Endothelial cell of umbilical vein (primary cell): ENCODE results near the gene B4GALNT4. TPM values are rescaled to one million over a fixed set of nuclear protein-coding genes. Genes with fewer than 3 reads are reported as not detected.

Experiments
- BruUV-seq: library from RNA; stranded (reverse); fragments of 400-500 nt; replicated peaks from 2 replicates; lab custom pipeline; 2021; lab: Mats Ljungman, UMichigan
- CTCF ChIA-PET: fragments of 300-600, 350-600 bp; sonication (Branson Sonifier 250); formaldehyde crosslinking; loops from one replicate; lab custom pipeline; 2021; ENCODE audit warnings: antibody characterized with exemption, inconsistent platforms; lab: Charles Lee
- POLR2A ChIA-PET: fragments of 300-600, 350-600 bp; sonication (Branson Sonifier 250); formaldehyde crosslinking; loops from one replicate; lab custom pipeline; 2021; ENCODE audit warnings: antibody characterized with exemption, inconsistent platforms; lab: Charles Lee
- DNase-seq: peaks from one replicate; pipeline ENCODE4 v3.0.0-alpha.2; 2011; ENCODE audit warnings: low read depth, low spot score
- FAIRE-seq: peaks from 2 replicates; lab custom pipeline; 2011; peaks lifted over from hg19 to GRCh38; lab: Jason Lieb, UNC
- H2AFZ ChIP-seq: 2 replicates; pipeline ENCODE4 v1.6.0; 2012; ENCODE audit warnings: low read depth, low read length, control low read depth, inconsistent platforms
- H3K27ac ChIP-seq: 2 replicates; pipeline ENCODE4 v1.5.1; 2011; ENCODE audit warnings: low read depth, mild to moderate bottlenecking, control low read depth, low read length, moderate library complexity; ENCODE audit not compliant: insufficient read depth
- H3K27me3 ChIP-seq, 2 experiments: 2 replicates each; pipeline versions ENCODE4 v1.6.0 to v1.6.1; 2011; ENCODE audit warnings: low read length in 2 of 2, mixed read lengths in 1 of 2; ENCODE audit not compliant: control insufficient read depth in 2 of 2, insufficient read depth in 2 of 2
- H3K36me3 ChIP-seq, 2 experiments: 2 replicates in 1 of 2; 3 replicates in 1 of 2; pipeline ENCODE4 v1.5.1; 2011; ENCODE audit warnings: low read length in 2 of 2, mild to moderate bottlenecking in 1 of 2, moderate library complexity in 1 of 2; ENCODE audit not compliant: control insufficient read depth in 2 of 2, insufficient read depth in 2 of 2; ENCODE audit errors: extremely low read depth in 1 of 2
- H3K4me1 ChIP-seq: 3 replicates; pipeline ENCODE4 v1.5.1; 2011; ENCODE audit warnings: mild to moderate bottlenecking, low read length; ENCODE audit not compliant: control insufficient read depth, insufficient read depth; ENCODE audit errors: extremely low read depth
- H3K4me2 ChIP-seq: 2 replicates; pipeline ENCODE4 v1.6.1; 2011; ENCODE audit warnings: low read length, control low read depth, mixed read lengths; ENCODE audit not compliant: insufficient read depth
- H3K4me3 ChIP-seq, 3 experiments: fragments of 200-600 bp in 1 of 3; sonication (generic), shearing (Covaris generic) in 1 of 3; replicated peaks in 1 of 3; 2 replicates each; pipeline ENCODE4 v1.5.1; 2011 to 2016; ENCODE audit warnings: control low read depth in 3 of 3, low read length in 3 of 3, mild to moderate bottlenecking in 2 of 3, inconsistent platforms in 1 of 3, low read depth in 1 of 3, moderate library complexity in 1 of 3; ENCODE audit not compliant: insufficient read depth in 1 of 3
- H3K79me2 ChIP-seq: 2 replicates; pipeline ENCODE4 v1.6.0; 2012; ENCODE audit warnings: low read length, inconsistent platforms; ENCODE audit not compliant: control insufficient read depth, insufficient read depth
- H3K9ac ChIP-seq: replicated peaks from 2 replicates; pipeline ENCODE3; 2011; ENCODE audit warnings: low read length, control low read depth; ENCODE audit not compliant: insufficient read depth; ENCODE audit errors: extremely low read depth
- H3K9me1 ChIP-seq: replicated peaks from 3 replicates; pipeline ENCODE4 v1.6.0; 2011; ENCODE audit warnings: mild to moderate bottlenecking, low read length; ENCODE audit not compliant: control insufficient read depth, insufficient read depth; ENCODE audit errors: extremely low read depth
- H3K9me3 ChIP-seq: replicated peaks from 2 replicates; pipeline ENCODE4 v1.5.1; 2012; ENCODE audit warnings: low read length, inconsistent platforms; ENCODE audit not compliant: control insufficient read depth, insufficient read depth
- H4K20me1 ChIP-seq: replicated peaks from 2 replicates; pipeline ENCODE3; 2011; ENCODE audit warnings: mild to moderate bottlenecking, low read length; ENCODE audit not compliant: control insufficient read depth, insufficient read depth; ENCODE audit errors: extremely low read depth
- CTCF ChIP-seq, 2 donors: IDR thresholded peaks; 1 replicate in 1 of 2; 2 replicates in 1 of 2; pipeline ENCODE4 v1.5.1; 2011; ENCODE audit warnings: low read length in 2 of 2, mild to moderate bottlenecking in 2 of 2, moderate library complexity in 2 of 2, control low read depth in 1 of 2, inconsistent platforms in 1 of 2, low read depth in 1 of 2; ENCODE audit not compliant: insufficient read depth in 1 of 2; ENCODE audit errors: extremely low read depth in 1 of 2
- EZH2 ChIP-seq: IDR thresholded peaks from 2 replicates; pipeline ENCODE4 v1.6.1; 2012; ENCODE audit warnings: borderline replicate concordance, low read depth, mild to moderate bottlenecking, moderate library complexity, low read length, inconsistent platforms; ENCODE audit not compliant: severe bottlenecking
- FOS ChIP-seq: IDR thresholded peaks from 2 replicates; pipeline ENCODE4 v1.6.1; 2011; ENCODE audit warnings: mild to moderate bottlenecking, low read length, moderate library complexity, borderline replicate concordance; ENCODE audit not compliant: insufficient read depth
- GATA2 ChIP-seq: IDR thresholded peaks from 2 replicates; pipeline ENCODE4 v1.7.0; 2011; ENCODE audit warnings: low read depth, mild to moderate bottlenecking, moderate library complexity, mixed read lengths, low read length; ENCODE audit not compliant: insufficient read length, insufficient read depth
- JUN ChIP-seq: IDR thresholded peaks from 2 replicates; pipeline ENCODE4 v1.6.1; 2011; ENCODE audit warnings: borderline replicate concordance, low read depth; ENCODE audit not compliant: insufficient read length, insufficient read depth
- MAX ChIP-seq: IDR thresholded peaks from 2 replicates; pipeline ENCODE4 v1.6.1; 2011; ENCODE audit not compliant: insufficient read depth, insufficient read length
- MYC ChIP-seq: IDR thresholded peaks from one replicate; pipeline ENCODE4 v1.6.1; 2011; ENCODE audit warnings: mild to moderate bottlenecking, low read depth, low read length
- POLR2A ChIP-seq: IDR thresholded peaks from 2 replicates; pipeline ENCODE4 v1.6.1; 2012; ENCODE audit warnings: low read depth, mild to moderate bottlenecking, control low read depth, low read length
- POLR2AphosphoS5 ChIP-seq: IDR thresholded peaks from 2 replicates; pipeline ENCODE4 v1.6.1; 2012; ENCODE audit warnings: low read depth, mild to moderate bottlenecking, control low read depth, low read length, moderate library complexity; ENCODE audit not compliant: insufficient read depth
- dilution Hi-C: fragments of 300-500 bp; cut with MboI; formaldehyde crosslinking; loops from one replicate; pipeline ENCODE4 v1.15.0; 2019; ENCODE audit warnings: low sequenced_read_pairs; ENCODE audit not compliant: extremely low pct_ligation_motif_present
- intact Hi-C: fragments of 100-400 bp; cut with micrococcal nuclease; formaldehyde crosslinking; loops from one replicate; pipeline ENCODE4 v1.10.0; 2022
- polyA plus RNA-seq, 4 experiments: library from polyadenylated mRNA; depleted of rRNA in 3 of 4; stranded (reverse) in 3 of 4; unstranded in 1 of 4; fragments of >200 nt; gene quantifications; 2 replicates each; pipeline versions ENCODE4 v1.2.1 to v1.2.3, GENCODE V29; 2011 to 2012; ENCODE audit warnings: missing spikeins in 1 of 4
- total RNA-seq: library from RNA; stranded (reverse); gene quantifications from 2 replicates; pipeline ENCODE4 v1.2.3, GENCODE V29; 2021

Gene B4GALNT4
- total and polyA plus RNA-seq, 2 donors (not counting 3 experiments of a cell fraction or from before 2014, with no cell fraction given): 9.2 to 9.6 TPM

GRCh38 chr11:422249-422656, 53.0 kb downstream of the B4GALNT4 start:
- ChIA-PET POLR2A (no interaction called here), CTCF (interaction anchor here (0.9 kb wide), 1 partner anchor 26 kb away, joined by 3 read pairs; no protein-coding TSS in a partner anchor)
- Histone ChIP-seq H2AFZ (no peak overlapping the region), H3K27ac (no peak overlapping the region), H3K4me3 (no peak overlapping the region), H3K27me3 (peaks cover 7 to 14% of the 10 kb centered on the region in 2 experiments), H3K4me1 (no peaks in the 10 kb centered on the region), H3K79me2 (no peaks in the 10 kb centered on the region), H3K36me3 (no peaks in the 10 kb centered on the region), H3K9ac (no peak overlapping the region), H3K4me2 (no peak overlapping the region), H3K9me3 (no peaks in the 10 kb centered on the region), H4K20me1 (no peaks in the 10 kb centered on the region), H3K9me1 (no peaks in the 10 kb centered on the region)
- BruUV-seq: no TSS peak
- intact Hi-C loops: no loop called here
- no peak for FAIRE-seq
- dilution Hi-C loops: no loop called here
- no peak for DNase-seq
- no peak for TF ChIP-seq MYC
- no peak for TF ChIP-seq CTCF (IDR thresholded peaks at IDR 0.05; ENCODE audit: extremely low read depth in 1 of 2, insufficient read depth in 1 of 2, low read depth in 1 of 2, low read length in 2 of 2)
- TF ChIP-seq EZH2: no peak
- no peak for TF ChIP-seq POLR2AphosphoS5
- TF ChIP-seq FOS: no peak
- TF ChIP-seq MAX: no peak
- no peak for TF ChIP-seq GATA2
- TF ChIP-seq POLR2A: no peak
- no peak for TF ChIP-seq JUN
